Neural cell (in vitro differentiated cells): ENCODE results near the gene DHX58.

Experiments used
- CTCF ChIP-seq: fragments of 450-650 bp; IDR thresholded peaks from 2 replicates; pipeline ENCODE4 v1.5.1; 2014; ENCODE audit warnings: antibody characterized with exemption, mild to moderate bottlenecking, moderate library complexity; ENCODE audit not compliant: poor library complexity, severe bottlenecking
- EP300 ChIP-seq: fragments of 450-650 bp; conservative IDR thresholded peaks from 2 replicates; pipeline ENCODE4 v1.6.1; 2014; ENCODE audit warnings: antibody characterized with exemption, mild to moderate bottlenecking, moderate library complexity; ENCODE audit not compliant: poor library complexity, severe bottlenecking
- MXI1 ChIP-seq: fragments of 450-650 bp; conservative IDR thresholded peaks from 2 replicates; pipeline ENCODE4 v1.6.1; 2014; ENCODE audit warnings: antibody characterized with exemption, mild to moderate bottlenecking; ENCODE audit not compliant: poor library complexity, severe bottlenecking
- POLR2AphosphoS5 ChIP-seq: IDR thresholded peaks from 2 replicates; pipeline ENCODE4 v1.6.1; 2012
- RAD21 ChIP-seq: fragments of 450-650 bp; conservative IDR thresholded peaks from 2 replicates; pipeline ENCODE4 v1.6.1; 2014; ENCODE audit warnings: antibody characterized with exemption, mild to moderate bottlenecking, moderate library complexity
- TAF1 ChIP-seq: IDR thresholded peaks from 2 replicates; pipeline ENCODE4 v1.6.1; 2012; ENCODE audit warnings: low read depth

GRCh38 chr17:42056635-42057034 lies 55.9 kb downstream of the DHX58 start:
- TF ChIP-seq CTCF (no peak), EP300 (no peak), MXI1 (no peak), POLR2AphosphoS5 (no peak), TAF1 (no peak), RAD21 (no peak)
